ENCODE measurements around the gene PDZD7.

Gene PDZD7

DNA sequence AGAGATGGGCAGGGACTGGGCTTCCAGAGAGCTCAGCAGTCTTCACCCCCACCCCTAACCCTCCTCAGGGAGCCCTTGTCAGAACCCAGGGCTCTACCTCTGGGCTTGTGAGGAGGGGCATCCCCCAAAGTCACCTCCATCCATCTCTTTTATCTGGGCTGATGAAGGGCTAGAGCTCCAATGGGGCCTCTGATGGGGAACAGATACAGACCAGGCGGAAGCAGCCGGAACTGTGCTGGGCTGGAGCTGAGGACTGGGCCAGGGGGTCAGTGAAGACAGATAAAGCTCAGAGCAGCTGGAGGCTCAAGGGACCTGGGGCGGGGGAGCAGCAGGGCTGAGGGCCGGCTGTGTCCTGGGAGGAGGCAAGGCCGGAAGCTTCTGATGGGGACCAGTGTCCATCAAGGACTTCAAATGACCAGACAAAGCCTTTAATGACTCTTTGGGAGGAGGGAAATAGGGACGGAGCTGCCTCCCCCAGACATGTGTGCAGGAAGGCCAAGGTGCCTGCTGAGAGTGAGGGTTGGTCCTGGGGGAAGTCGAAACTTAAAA, 41.0 kb upstream of the PDZD7 start:
- DNase-seq (ENCODE audit: low read depth) = no peak
- TF ChIP-seq, protein P1, sequence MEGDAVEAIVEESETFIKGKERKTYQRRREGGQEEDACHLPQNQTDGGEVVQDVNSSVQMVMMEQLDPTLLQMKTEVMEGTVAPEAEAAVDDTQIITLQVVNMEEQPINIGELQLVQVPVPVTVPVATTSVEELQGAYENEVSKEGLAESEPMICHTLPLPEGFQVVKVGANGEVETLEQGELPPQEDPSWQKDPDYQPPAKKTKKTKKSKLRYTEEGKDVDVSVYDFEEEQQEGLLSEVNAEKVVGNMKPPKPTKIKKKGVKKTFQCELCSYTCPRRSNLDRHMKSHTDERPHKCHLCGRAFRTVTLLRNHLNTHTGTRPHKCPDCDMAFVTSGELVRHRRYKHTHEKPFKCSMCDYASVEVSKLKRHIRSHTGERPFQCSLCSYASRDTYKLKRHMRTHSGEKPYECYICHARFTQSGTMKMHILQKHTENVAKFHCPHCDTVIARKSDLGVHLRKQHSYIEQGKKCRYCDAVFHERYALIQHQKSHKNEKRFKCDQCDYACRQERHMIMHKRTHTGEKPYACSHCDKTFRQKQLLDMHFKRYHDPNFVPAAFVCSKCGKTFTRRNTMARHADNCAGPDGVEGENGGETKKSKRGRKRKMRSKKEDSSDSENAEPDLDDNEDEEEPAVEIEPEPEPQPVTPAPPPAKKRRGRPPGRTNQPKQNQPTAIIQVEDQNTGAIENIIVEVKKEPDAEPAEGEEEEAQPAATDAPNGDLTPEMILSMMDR (IDR thresholded peaks at IDR 0.05; ENCODE audit: insufficient read depth, low read depth, low read length, missing control alignments) = no peak
- no peak overlapping the region for H3K4me3 ChIP-seq (ENCODE audit: low read length)

DNA sequence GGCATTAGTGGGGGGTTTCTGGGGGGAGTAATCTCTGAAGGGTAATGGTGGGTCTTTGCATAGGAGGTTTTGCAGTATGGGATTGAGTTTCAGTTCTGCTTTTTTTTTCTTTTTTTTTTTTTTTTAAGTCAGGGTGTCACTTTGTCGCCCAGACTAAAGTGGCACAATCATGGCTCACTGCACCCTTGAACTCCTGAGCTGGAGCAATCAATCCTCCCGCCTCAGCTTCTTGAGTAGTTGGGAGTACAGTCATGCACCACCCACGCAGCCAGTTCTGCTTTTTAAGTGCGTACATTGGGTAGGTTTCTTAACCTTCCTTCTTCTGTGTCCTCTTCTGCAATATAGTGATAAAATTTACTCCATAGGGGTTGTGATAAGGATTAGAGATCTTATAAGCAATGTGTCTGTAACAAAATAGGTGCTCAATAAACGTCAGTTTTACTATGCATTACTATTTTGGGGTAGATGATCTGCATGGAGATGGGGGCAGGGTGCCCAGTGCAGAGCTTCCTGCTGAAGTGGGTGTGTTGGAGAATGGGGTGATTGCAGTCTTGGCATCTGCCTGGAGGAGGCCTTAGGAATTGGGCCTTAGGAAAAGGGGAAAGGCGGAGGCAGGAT, 40.4 kb upstream of the PDZD7 start:
- TF ChIP-seq, protein P1 (IDR thresholded peaks at IDR 0.05; ENCODE audit: insufficient read depth, low read depth, low read length, missing control alignments) = no peak
- no peak overlapping the region for H3K4me3 ChIP-seq (ENCODE audit: low read length)
- peak; percentile 54 for DNase-seq (ENCODE audit: low read depth)

DNA sequence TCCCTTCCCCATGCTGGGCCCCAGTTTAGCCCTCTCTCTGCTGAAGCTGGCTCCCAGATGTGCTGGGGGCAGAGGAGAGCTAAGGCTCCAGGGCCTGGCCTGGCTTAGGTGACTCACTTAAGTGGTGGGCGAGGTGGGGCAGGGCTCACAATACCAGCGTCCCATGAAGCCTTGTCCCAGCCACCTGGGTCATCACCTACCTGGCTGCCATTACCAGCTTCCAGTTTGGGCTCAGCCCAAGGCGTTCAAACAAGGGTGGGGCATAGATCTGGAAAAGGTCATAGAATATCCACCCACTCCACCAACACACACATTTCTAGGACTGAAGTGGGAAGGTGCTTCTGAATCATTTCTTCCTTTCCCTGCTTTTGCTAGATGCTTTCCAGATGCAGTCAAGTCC, 39.2 kb upstream of the PDZD7 start:
- TF ChIP-seq, protein P1 (IDR thresholded peaks at IDR 0.05; ENCODE audit: insufficient read depth, low read depth, low read length, missing control alignments) = no peak
- no peak for DNase-seq (ENCODE audit: low read depth)
- H3K4me3 ChIP-seq (ENCODE audit: low read length) = no peak overlapping the region

DNA sequence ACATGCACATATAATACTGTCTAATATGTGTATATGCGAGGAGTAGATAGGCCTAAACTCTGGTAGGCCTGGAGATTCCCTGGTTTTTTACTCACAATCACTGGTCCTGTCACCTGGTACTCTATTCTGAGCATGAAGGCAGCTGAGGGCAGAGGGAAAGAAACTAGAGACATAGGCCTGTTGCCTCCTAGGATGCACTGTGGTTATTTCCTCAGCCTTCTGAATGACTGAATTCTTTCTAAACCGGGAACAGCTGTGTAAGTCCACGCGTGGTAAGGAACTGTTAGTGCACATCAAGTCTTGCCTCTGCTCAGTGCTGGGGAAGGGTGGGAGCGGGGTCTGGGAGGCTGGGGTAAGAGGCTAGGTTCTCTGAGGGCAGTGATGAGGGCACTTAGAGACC, 38.5 kb upstream of the PDZD7 start:
- H3K4me3 ChIP-seq (ENCODE audit: low read length) = no peak overlapping the region
- TF ChIP-seq, protein P1 (IDR thresholded peaks at IDR 0.05; ENCODE audit: insufficient read depth, low read depth, low read length, missing control alignments) = no peak
- DNase-seq (ENCODE audit: low read depth) = no peak

DNA sequence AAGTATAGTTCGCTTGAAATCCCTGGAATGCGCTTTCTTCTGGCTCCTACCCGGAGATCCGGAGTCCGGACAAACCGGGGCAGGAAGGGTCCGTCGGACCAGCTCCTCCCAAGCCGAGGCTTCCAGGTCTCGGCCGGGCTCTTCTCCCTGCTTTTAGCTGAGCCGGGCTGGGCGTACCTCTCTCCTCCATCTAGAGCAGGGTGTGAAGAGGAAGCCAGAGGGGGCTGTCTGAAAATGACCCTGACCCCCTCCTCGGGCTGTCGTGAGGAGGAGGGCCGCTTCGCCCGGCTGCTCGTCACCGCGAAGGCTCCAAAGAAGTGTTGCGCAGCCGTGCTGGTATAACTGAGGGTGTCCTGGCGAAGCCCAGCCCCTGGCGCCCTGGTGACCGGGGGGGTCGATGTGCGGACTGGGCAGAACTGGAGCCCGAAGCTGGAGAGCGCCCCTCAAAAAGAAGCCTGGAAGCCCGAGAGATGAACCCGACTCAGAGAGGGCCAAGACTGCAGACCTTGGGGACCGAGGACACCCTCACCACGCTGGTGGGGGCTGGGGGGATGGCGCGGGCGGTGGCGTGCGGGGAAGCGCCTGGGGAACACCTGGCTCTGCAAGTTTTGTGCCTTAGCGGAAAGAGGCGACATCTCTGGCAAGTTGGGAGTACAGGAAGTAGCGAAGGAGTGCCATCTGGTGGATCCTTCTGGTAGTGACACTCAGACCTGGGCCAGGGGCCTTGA, 36.6 kb upstream of the PDZD7 start:
- TF ChIP-seq, protein P1 (IDR thresholded peaks at IDR 0.05; ENCODE audit: insufficient read depth, low read depth, low read length, missing control alignments) = peak; percentile 89
- peak; percentile 82 for DNase-seq (ENCODE audit: low read depth)
- peak overlapping the region; percentile 57 for H3K4me3 ChIP-seq (ENCODE audit: low read length)

DNA sequence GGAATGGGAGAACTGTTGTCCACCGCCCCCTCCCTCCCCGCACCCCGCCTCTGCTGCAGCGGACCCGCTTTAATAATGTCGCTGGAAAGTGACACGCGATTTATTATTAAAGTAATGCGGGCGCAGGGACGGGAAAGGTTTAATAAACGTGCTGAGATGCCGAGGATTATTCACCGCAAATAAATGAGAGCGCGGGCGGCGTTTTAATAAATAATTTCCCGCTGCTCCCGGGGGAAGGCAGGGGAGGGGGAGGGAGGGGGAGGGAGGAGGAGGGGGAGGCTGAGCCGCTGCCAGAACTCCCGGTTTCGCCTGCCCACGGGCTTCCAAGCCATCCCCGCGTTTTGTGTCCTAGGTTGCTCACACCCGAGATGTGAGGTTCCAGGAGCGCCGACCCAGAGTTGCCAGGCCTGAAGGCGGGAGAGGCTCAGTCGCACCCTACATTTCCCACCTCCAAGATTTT, 36.0 kb upstream of the PDZD7 start:
- DNase-seq (ENCODE audit: low read depth) = no peak
- peak overlapping the region; percentile 57 for H3K4me3 ChIP-seq (ENCODE audit: low read length)
- TF ChIP-seq, protein P1 (IDR thresholded peaks at IDR 0.05; ENCODE audit: insufficient read depth, low read depth, low read length, missing control alignments) = no peak

Measured in epithelial cell of esophagus (primary cell).